Type B pancreatic cell (in vitro differentiated cells): ENCODE measurements around the gene STPG2. TPM values are rescaled to one million over a fixed set of nuclear protein-coding genes. Genes with fewer than 3 reads are reported as not detected.

Experiments used
- DNase-seq: peaks from one replicate; pipeline ENCODE4 v3.0.0; 2021; ENCODE audit warnings: mixed read lengths; ENCODE audit not compliant: unreplicated experiment; ENCODE audit errors: extremely low spot score
- H3K27ac Mint-ChIP-seq: 2 replicates; pipeline ENCODE4 v1.8.0; 2021; ENCODE audit warnings: mild to moderate bottlenecking, mixed read lengths
- H3K27me3 Mint-ChIP-seq: 2 replicates; pipeline ENCODE4 v1.8.0; 2021; ENCODE audit warnings: mixed read lengths
- H3K36me3 Mint-ChIP-seq: 2 replicates; pipeline ENCODE4 v1.8.0; 2021; ENCODE audit warnings: mixed read lengths
- H3K4me1 Mint-ChIP-seq: one replicate; pipeline ENCODE4 v1.8.0; 2021; ENCODE audit warnings: mixed read lengths; ENCODE audit not compliant: unreplicated experiment
- H3K4me3 Mint-ChIP-seq: 2 replicates; pipeline ENCODE4 v1.8.0; 2021; ENCODE audit warnings: mild to moderate bottlenecking, mixed read lengths
- H3K9me3 Mint-ChIP-seq: 2 replicates; pipeline ENCODE4 v1.8.0; 2021; ENCODE audit warnings: mixed read lengths
- total RNA-seq: library from RNA; stranded (reverse); gene quantifications from 2 replicates; pipeline ENCODE4 v1.2.1, GENCODE V29; 2021; ENCODE audit warnings: low replicate concordance
- TF ChIP-seq, protein P1 (sequence below): fragments of 200-600 bp; sonication (generic); conservative IDR thresholded peaks from 2 replicates; pipeline ENCODE4 v1.5.0; 2021; ENCODE audit warnings: antibody characterized with exemption, mild to moderate bottlenecking

Gene STPG2
- total RNA-seq, 1 donor from 2014 or later, result 0.29 TPM

GRCh38 chr4:98110929-98111328 lies 32.3 kb downstream of the STPG2 start:
- DNase-seq, result no peak
- TF ChIP-seq, protein P1, sequence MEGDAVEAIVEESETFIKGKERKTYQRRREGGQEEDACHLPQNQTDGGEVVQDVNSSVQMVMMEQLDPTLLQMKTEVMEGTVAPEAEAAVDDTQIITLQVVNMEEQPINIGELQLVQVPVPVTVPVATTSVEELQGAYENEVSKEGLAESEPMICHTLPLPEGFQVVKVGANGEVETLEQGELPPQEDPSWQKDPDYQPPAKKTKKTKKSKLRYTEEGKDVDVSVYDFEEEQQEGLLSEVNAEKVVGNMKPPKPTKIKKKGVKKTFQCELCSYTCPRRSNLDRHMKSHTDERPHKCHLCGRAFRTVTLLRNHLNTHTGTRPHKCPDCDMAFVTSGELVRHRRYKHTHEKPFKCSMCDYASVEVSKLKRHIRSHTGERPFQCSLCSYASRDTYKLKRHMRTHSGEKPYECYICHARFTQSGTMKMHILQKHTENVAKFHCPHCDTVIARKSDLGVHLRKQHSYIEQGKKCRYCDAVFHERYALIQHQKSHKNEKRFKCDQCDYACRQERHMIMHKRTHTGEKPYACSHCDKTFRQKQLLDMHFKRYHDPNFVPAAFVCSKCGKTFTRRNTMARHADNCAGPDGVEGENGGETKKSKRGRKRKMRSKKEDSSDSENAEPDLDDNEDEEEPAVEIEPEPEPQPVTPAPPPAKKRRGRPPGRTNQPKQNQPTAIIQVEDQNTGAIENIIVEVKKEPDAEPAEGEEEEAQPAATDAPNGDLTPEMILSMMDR, result no peak
- H3K4me3 Mint-ChIP-seq, result no peak overlapping the region
- H3K36me3 Mint-ChIP-seq, result no peaks in the 10 kb centered on the region
- H3K27ac Mint-ChIP-seq, result no peak overlapping the region
- no peaks in the 10 kb centered on the region for H3K9me3 Mint-ChIP-seq
- H3K4me1 Mint-ChIP-seq, result no peaks in the 10 kb centered on the region
- H3K27me3 Mint-ChIP-seq, result peaks cover 5% of the 10 kb centered on the region

DNA sequence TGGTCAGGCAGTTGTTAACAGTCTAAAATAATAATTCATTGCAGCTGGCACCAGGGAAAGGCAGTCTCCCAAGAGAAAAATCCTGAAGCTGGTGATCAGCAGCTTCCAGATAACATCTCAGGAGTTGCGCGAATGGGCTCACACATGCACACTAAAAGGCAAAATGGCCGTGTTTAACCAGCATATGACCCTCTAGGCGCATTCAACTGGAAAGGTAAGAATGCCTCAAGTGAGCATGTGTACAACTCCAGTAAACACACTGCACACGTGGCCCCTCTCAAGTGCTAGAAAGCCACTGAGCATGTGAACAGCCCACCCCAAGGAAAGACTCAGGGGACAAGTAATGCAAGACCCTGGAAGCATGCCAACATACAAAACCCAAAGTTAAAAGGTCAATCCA lies 33.1 kb downstream of the STPG2 start:
- Mint-ChIP-seq H3K9me3 (no peaks in the 10 kb centered on the region), H3K4me1 (no peaks in the 10 kb centered on the region), H3K27ac (no peak overlapping the region), H3K27me3 (peaks cover 5% of the 10 kb centered on the region), H3K4me3 (no peak overlapping the region), H3K36me3 (no peaks in the 10 kb centered on the region)
- TF ChIP-seq, protein P1, result no peak
- no peak for DNase-seq

DNA sequence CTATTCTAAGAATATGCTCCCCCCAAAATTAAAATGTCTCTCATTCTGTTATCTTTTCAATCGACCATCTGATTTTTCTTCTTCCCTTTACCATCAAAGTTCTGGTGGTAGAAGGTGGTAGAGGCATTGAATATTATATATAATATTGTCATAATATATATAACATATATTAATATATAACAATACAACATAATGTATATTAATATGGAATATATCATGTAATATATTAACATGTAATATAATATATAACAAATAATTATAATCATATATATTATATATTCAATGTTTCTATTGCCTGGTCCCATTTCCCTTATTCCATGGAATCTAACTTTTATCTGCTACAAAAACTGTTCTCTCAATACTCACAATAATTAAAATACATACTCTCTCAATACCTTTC lies 40.6 kb downstream of the STPG2 start:
- peaks cover 9% of the 10 kb centered on the region for H3K4me1 Mint-ChIP-seq
- no peaks in the 10 kb centered on the region for H3K36me3 Mint-ChIP-seq

GRCh38 chr4:98101988-98102387 lies 41.3 kb downstream of the STPG2 start:
- Mint-ChIP-seq H3K27ac (no peak overlapping the region), H3K4me1 (peaks cover 9% of the 10 kb centered on the region), H3K36me3 (no peaks in the 10 kb centered on the region), H3K9me3 (no peaks in the 10 kb centered on the region), H3K4me3 (no peak overlapping the region), H3K27me3 (peaks cover 6% of the 10 kb centered on the region)
- no peak for DNase-seq
- TF ChIP-seq, protein P1, result no peak

More for the DNA sequence above, 40.6 kb downstream of the STPG2 start:
- Mint-ChIP-seq H3K27ac (no peak overlapping the region), H3K9me3 (no peaks in the 10 kb centered on the region), H3K4me3 (no peak overlapping the region), H3K27me3 (peaks cover 6% of the 10 kb centered on the region)
- no peak for DNase-seq
- TF ChIP-seq, protein P1, result no peak

DNA sequence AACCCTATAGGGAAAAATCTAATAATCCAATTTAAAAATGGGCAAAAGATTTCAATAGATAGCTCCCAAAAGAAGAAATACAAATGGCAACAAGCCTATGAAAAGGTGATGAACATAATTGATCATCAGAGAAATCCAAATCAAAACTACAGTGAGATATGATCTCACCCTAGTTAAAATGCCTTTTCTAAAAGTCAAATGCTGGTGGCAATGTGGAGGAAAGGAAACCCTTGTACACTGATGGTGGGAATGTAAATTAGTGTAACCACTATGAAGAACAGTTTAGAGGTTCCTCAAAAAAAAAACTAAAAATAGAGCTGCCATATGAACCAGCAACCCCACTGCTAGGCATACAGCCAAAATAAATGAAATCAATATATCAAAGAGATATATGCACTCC lies 44.5 kb downstream of the STPG2 start:
- H3K27ac Mint-ChIP-seq, result no peak overlapping the region
- no peaks in the 10 kb centered on the region for H3K36me3 Mint-ChIP-seq
- peaks cover 12% of the 10 kb centered on the region for H3K27me3 Mint-ChIP-seq
- no peaks in the 10 kb centered on the region for H3K9me3 Mint-ChIP-seq
- no peak overlapping the region for H3K4me3 Mint-ChIP-seq
- TF ChIP-seq, protein P1, result no peak
- H3K4me1 Mint-ChIP-seq, result peaks cover 9% of the 10 kb centered on the region
- no peak for DNase-seq

GRCh38 chr4:98094118-98094517 lies 49.2 kb downstream of the STPG2 start:
- TF ChIP-seq, protein P1, result no peak
- Mint-ChIP-seq H3K27me3 (peaks cover 12% of the 10 kb centered on the region), H3K36me3 (no peaks in the 10 kb centered on the region), H3K27ac (no peak overlapping the region), H3K9me3 (no peaks in the 10 kb centered on the region), H3K4me3 (no peak overlapping the region), H3K4me1 (peaks cover 6% of the 10 kb centered on the region)
- no peak for DNase-seq
